ENCODE data around the gene PPP1CB.

DNA sequence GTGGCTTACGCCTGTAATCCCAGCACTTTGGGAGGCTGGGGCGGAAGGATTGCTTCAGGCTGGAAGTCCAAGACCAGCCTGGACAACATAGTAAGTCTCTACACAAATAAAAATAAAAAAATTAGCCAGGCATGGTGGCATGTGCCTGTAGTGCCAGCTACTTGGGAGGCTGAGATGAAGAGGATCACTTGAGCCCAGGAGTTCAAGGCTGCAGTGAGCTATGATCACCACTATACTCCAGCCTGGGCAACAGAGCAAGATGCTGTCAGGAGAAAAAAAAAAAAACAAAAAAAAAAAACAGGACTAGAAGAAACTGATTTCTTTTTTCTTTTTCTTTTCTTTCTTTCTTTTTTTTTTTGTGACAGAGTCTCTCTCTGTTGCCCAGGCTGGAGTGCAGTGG lies 72.6 kb downstream of the PPP1CB start:
- TF ChIP-seq POLR2A (IDR thresholded peaks at IDR 0.05) (no peak), EP300 (IDR thresholded peaks at IDR 0.05) (no peak)
- TF ChIP-seq, protein P1, sequence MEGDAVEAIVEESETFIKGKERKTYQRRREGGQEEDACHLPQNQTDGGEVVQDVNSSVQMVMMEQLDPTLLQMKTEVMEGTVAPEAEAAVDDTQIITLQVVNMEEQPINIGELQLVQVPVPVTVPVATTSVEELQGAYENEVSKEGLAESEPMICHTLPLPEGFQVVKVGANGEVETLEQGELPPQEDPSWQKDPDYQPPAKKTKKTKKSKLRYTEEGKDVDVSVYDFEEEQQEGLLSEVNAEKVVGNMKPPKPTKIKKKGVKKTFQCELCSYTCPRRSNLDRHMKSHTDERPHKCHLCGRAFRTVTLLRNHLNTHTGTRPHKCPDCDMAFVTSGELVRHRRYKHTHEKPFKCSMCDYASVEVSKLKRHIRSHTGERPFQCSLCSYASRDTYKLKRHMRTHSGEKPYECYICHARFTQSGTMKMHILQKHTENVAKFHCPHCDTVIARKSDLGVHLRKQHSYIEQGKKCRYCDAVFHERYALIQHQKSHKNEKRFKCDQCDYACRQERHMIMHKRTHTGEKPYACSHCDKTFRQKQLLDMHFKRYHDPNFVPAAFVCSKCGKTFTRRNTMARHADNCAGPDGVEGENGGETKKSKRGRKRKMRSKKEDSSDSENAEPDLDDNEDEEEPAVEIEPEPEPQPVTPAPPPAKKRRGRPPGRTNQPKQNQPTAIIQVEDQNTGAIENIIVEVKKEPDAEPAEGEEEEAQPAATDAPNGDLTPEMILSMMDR (IDR thresholded peaks at IDR 0.05), result no peak

All from ovary (tissue), 3 donors.